H1 (cell line): ENCODE data around the gene GMIP. TPM values are rescaled to one million over a fixed set of nuclear protein-coding genes. Genes with fewer than 3 reads are reported as not detected.

Experiments
- CTCF ChIA-PET: fragments of 300-600 bp; sonication (Branson Sonifier 250); formaldehyde crosslinking; loops from one replicate; lab custom pipeline; 2021; ENCODE audit not compliant: partially characterized antibody; lab: Charles Lee
- POLR2A ChIA-PET: fragments of 300-600 bp; sonication (Branson Sonifier 250); formaldehyde crosslinking; loops from one replicate; lab custom pipeline; 2021; ENCODE audit warnings: inconsistent platforms; ENCODE audit not compliant: partially characterized antibody; lab: Charles Lee
- DNase-seq, 2 experiments: peaks; one replicate each; pipeline versions ENCODE4 v3.0.0 to v3.0.0-alpha.2; 2010 to 2022; ENCODE audit warnings: low spot score in 2 of 2, low read depth in 1 of 2, mixed read lengths in 1 of 2
- FAIRE-seq: peaks from 2 replicates; lab custom pipeline; 2011; peaks lifted over from hg19 to GRCh38; lab: Jason Lieb, UNC
- H2AFZ ChIP-seq: 2 replicates; pipeline ENCODE4 v1.8.1; 2012; ENCODE audit warnings: low read length, inconsistent platforms
- H2AK5ac ChIP-seq: 2 replicates; pipeline ENCODE4 v1.6.1; 2013; ENCODE audit warnings: low read depth, low read length
- H2BK120ac ChIP-seq: replicated peaks from 2 replicates; pipeline ENCODE3; 2013; ENCODE audit warnings: low read depth, low read length, inconsistent platforms
- H2BK12ac ChIP-seq: 2 replicates; pipeline ENCODE4 v1.6.1; 2013; ENCODE audit warnings: low read depth, low read length
- H2BK15ac ChIP-seq: 2 replicates; pipeline ENCODE4 v1.6.1; 2013; ENCODE audit warnings: low read length
- H2BK20ac ChIP-seq: 2 replicates; pipeline ENCODE4 v1.6.1; 2013; ENCODE audit warnings: low read length
- H2BK5ac ChIP-seq: 2 replicates; pipeline ENCODE4 v1.6.1; 2013; ENCODE audit warnings: low read depth, low read length
- H3K14ac ChIP-seq: 2 replicates; pipeline ENCODE4 v1.6.1; 2013; ENCODE audit warnings: inconsistent platforms; ENCODE audit not compliant: insufficient read length
- H3K18ac ChIP-seq: 2 replicates; pipeline ENCODE4 v1.6.1; 2013; ENCODE audit warnings: low read length; ENCODE audit errors: extremely low read depth
- H3K23ac ChIP-seq: 2 replicates; pipeline ENCODE4 v1.6.1; 2013; ENCODE audit warnings: inconsistent platforms; ENCODE audit not compliant: insufficient read length
- H3K23me2 ChIP-seq: 2 replicates; pipeline ENCODE4 v1.6.1; 2013; ENCODE audit warnings: low read depth, low read length
- H3K27ac ChIP-seq: 2 replicates; pipeline ENCODE4 v1.6.1; 2011; ENCODE audit warnings: low read depth, low read length, inconsistent platforms
- H3K27me3 ChIP-seq, 4 experiments: replicated peaks in 1 of 4; 1 replicate in 1 of 4; 2 replicates in 3 of 4; pipeline versions ENCODE4 v1.6.1 to v1.8.1; 2011 to 2013; ENCODE audit warnings: low read length in 3 of 4, mild to moderate bottlenecking in 3 of 4, inconsistent platforms in 2 of 4, mixed read lengths in 2 of 4, moderate library complexity in 1 of 4; ENCODE audit not compliant: control insufficient read depth in 3 of 4, insufficient read depth in 3 of 4; ENCODE audit errors: extremely low read depth in 1 of 4
- H3K36me3 ChIP-seq, 4 experiments: 2 replicates each; pipeline versions ENCODE4 v1.6.1 to v1.8.1; 2011 to 2013; ENCODE audit warnings: mild to moderate bottlenecking in 4 of 4, low read length in 3 of 4, moderate library complexity in 2 of 4, control low read depth in 1 of 4, inconsistent platforms in 1 of 4; ENCODE audit not compliant: insufficient read depth in 4 of 4, control insufficient read depth in 2 of 4
- H3K4ac ChIP-seq: replicated peaks from 2 replicates; pipeline ENCODE3; 2013; ENCODE audit warnings: low read length, low read depth, mixed read lengths, inconsistent platforms; ENCODE audit not compliant: insufficient read length
- H3K4me1 ChIP-seq, 4 experiments: replicated peaks in 1 of 4; 1 replicate in 1 of 4; 2 replicates in 3 of 4; pipeline versions ENCODE4 v1.6.1 to v1.8.1; 2011 to 2013; ENCODE audit warnings: low read length in 3 of 4, inconsistent platforms in 2 of 4, mixed read lengths in 1 of 4; ENCODE audit not compliant: insufficient read depth in 4 of 4, control insufficient read depth in 3 of 4
- H3K4me2 ChIP-seq, 2 experiments: 2 replicates each; pipeline versions ENCODE4 v1.6.1 to v1.8.1; 2011 to 2013; ENCODE audit warnings: low read depth in 2 of 2, low read length in 2 of 2, control low read depth in 1 of 2, inconsistent platforms in 1 of 2, mild to moderate bottlenecking in 1 of 2; ENCODE audit not compliant: insufficient read depth in 1 of 2
- H3K4me3 ChIP-seq, 4 experiments: fragments of 200-600, 300-600 bp in 1 of 4; sonication (generic), shearing (Covaris generic), sonication (Bioruptor Twin) in 1 of 4; 2 replicates each; pipeline versions ENCODE4 v1.5.1 to v1.8.1; 2011 to 2016; ENCODE audit warnings: low read length in 4 of 4, low read depth in 3 of 4, control low read depth in 2 of 4, inconsistent platforms in 2 of 4, mild to moderate bottlenecking in 2 of 4, mixed read lengths in 1 of 4, moderate library complexity in 1 of 4; ENCODE audit not compliant: insufficient read depth in 2 of 4; ENCODE audit errors: extremely low read depth in 1 of 4
- H3K56ac ChIP-seq: replicated peaks from 2 replicates; pipeline ENCODE3; 2013; ENCODE audit warnings: low read depth, mild to moderate bottlenecking, mixed read lengths, low read length, inconsistent platforms; ENCODE audit not compliant: insufficient read length
- H3K79me1 ChIP-seq: 2 replicates; pipeline ENCODE4 v1.6.1; 2013; ENCODE audit warnings: low read depth, low read length, control low read depth
- H3K79me2 ChIP-seq, 2 experiments: 2 replicates each; pipeline versions ENCODE4 v1.6.1 to v1.8.1; 2012 to 2013; ENCODE audit warnings: low read length in 2 of 2, mild to moderate bottlenecking in 2 of 2, inconsistent platforms in 1 of 2; ENCODE audit not compliant: insufficient read depth in 2 of 2, control insufficient read depth in 1 of 2
- H3K9ac ChIP-seq, 4 experiments: replicated peaks in 1 of 4; 1 replicate in 1 of 4; 2 replicates in 3 of 4; pipeline versions ENCODE4 v1.6.1 to v1.8.1; 2011 to 2013; ENCODE audit warnings: low read depth in 3 of 4, low read length in 3 of 4, control low read depth in 2 of 4, mild to moderate bottlenecking in 2 of 4, moderate library complexity in 2 of 4, inconsistent platforms in 1 of 4; ENCODE audit errors: extremely low read depth in 1 of 4
- H3K9me3 ChIP-seq, 2 experiments: 2 replicates each; pipeline versions ENCODE4 v1.6.1 to v1.8.1; 2012 to 2013; ENCODE audit warnings: mild to moderate bottlenecking in 2 of 2, moderate library complexity in 2 of 2, control low read depth in 1 of 2, inconsistent platforms in 1 of 2, low read depth in 1 of 2, low read length in 1 of 2, mixed read lengths in 1 of 2; ENCODE audit not compliant: insufficient read depth in 2 of 2
- H4K20me1 ChIP-seq, 2 experiments: replicated peaks in 1 of 2; 2 replicates each; pipeline versions ENCODE3 to v1.8.1; 2011 to 2013; ENCODE audit warnings: inconsistent platforms in 2 of 2, low read length in 2 of 2, mild to moderate bottlenecking in 1 of 2; ENCODE audit not compliant: insufficient read depth in 2 of 2, control insufficient read depth in 1 of 2
- H4K5ac ChIP-seq: 2 replicates; pipeline ENCODE4 v1.6.1; 2013; ENCODE audit warnings: low read length, low read depth, mixed read lengths, inconsistent platforms; ENCODE audit not compliant: insufficient read length
- H4K8ac ChIP-seq: 2 replicates; pipeline ENCODE4 v1.8.0; 2013; ENCODE audit warnings: mild to moderate bottlenecking, moderate library complexity, low read length, inconsistent platforms; ENCODE audit not compliant: insufficient read depth; ENCODE audit errors: extremely low read depth
- H4K91ac ChIP-seq: replicated peaks from 2 replicates; pipeline ENCODE3; 2013; ENCODE audit warnings: low read length, mixed read lengths, inconsistent platforms; ENCODE audit not compliant: insufficient read length
- CBX5 ChIP-seq: fragments of 300-800, 300-1000 bp; sonication (generic); IDR thresholded peaks from 2 replicates; pipeline ENCODE4 v1.7.1; 2016; ENCODE audit warnings: antibody characterized with exemption, low read length, low read depth
- POLR2AphosphoS5 ChIP-seq: IDR thresholded peaks from 2 replicates; pipeline ENCODE4 v1.6.1; 2011; ENCODE audit warnings: low read depth, low read length
- TAF1 ChIP-seq: IDR thresholded peaks from 2 replicates; pipeline ENCODE4 v1.6.1; 2011; ENCODE audit warnings: mild to moderate bottlenecking, low read depth, low read length
- WGBS, 2 experiments: shearing (Covaris generic) in 1 of 2; methylation state at CpG; one replicate each; pipeline versions ENCODE4 v1.1.6 to v1.1.7; 2013 to 2015; ENCODE audit warnings: low lambda C conversion rate in 2 of 2, mixed read lengths in 2 of 2, inconsistent platforms in 1 of 2, low coverage in 1 of 2, missing lambda C conversion rate in 1 of 2; ENCODE audit not compliant: insufficient replicate concordance in 2 of 2, insufficient coverage in 1 of 2, insufficient read length in 1 of 2; ENCODE audit errors: extremely low coverage in 1 of 2, missing lambda C conversion rate in 1 of 2; 5-methylcytosine and 5-hydroxymethylcytosine counted together
- polyA plus RNA-seq, 7 experiments: library from polyadenylated mRNA; depleted of rRNA in 3 of 7; stranded (reverse) in 5 of 7; unstranded in 2 of 7; fragments of >200 nt in 5 of 7; fragments of 200-250 nt in 2 of 7; gene quantifications; 1 replicate in 5 of 7; 2 replicates in 1 of 7; 4 replicates in 1 of 7; pipeline versions ENCODE4 v1.2.1 to v1.2.3, GENCODE V29; 2011 to 2013; ENCODE audit warnings: missing spikeins in 2 of 7, mixed read lengths in 2 of 7
- total RNA-seq: library from RNA; stranded (reverse); fragmentation: NEBNext Ultra II Directional; extraction: Animal tissue kit (Norgen Biotek cat#: 25700); gene quantifications from 2 replicates; pipeline ENCODE4 v1.2.1, GENCODE V29; 2021

GMIP gene
- total and polyA plus RNA-seq, 2 of the 8 experiments (the other 6 are each of a cell fraction or from before 2014, with no cell fraction given): 5.7 to 18.1 TPM

GRCh38 chr19:19662344-19662743, 18.9 kb upstream of the GMIP start:
- CTCF ChIA-PET: interaction anchor here (1.0 to 2.4 kb wide), 2 partner anchors 10 to 110 kb away, joined by 3 to 9 read pairs; no protein-coding TSS in a partner anchor
- H2AK5ac ChIP-seq: no peak overlapping the region
- peaks cover 3 to 12% (median 6%) of the 10 kb centered on the region in 4 experiments; a peak in 5 of 7 replicates for H3K4me1 ChIP-seq
- H4K20me1 ChIP-seq: peaks cover 6 to 18% of the 10 kb centered on the region in 2 experiments
- peak overlapping the region; percentile 77 to 97 (median 90); a peak in 7 of 8 replicates for H3K4me3 ChIP-seq
- H3K79me1 ChIP-seq: peaks cover 16% of the 10 kb centered on the region
- H3K23ac ChIP-seq: no peak overlapping the region
- FAIRE-seq (no peak), DNase-seq (peak in 1 of 2 experiments; percentile 34)
- TF ChIP-seq POLR2AphosphoS5 (no peak), CBX5 (no peak), TAF1 (no peak)
- H4K8ac ChIP-seq: no peak overlapping the region
- no peak overlapping the region for H3K14ac ChIP-seq
- H2BK12ac ChIP-seq: no peak overlapping the region
- no peak overlapping the region for H2BK5ac ChIP-seq
- WGBS, 2 experiments: 95% methylated on average over 8 of the region's 8 CpGs; no CpG with 5 or more reads in 1 of the 2 experiments
- no peaks in the 10 kb centered on the region for H3K9me3 ChIP-seq
- peaks cover 21 to 30% of the 10 kb centered on the region in 2 experiments for H3K79me2 ChIP-seq
- H3K23me2 ChIP-seq: no peaks in the 10 kb centered on the region
- H3K18ac ChIP-seq: no peak overlapping the region
- H2AFZ ChIP-seq: no peak overlapping the region
- H3K27ac ChIP-seq: no peak overlapping the region
- POLR2A ChIA-PET: interaction anchor here (0.6 to 2.4 kb wide), 11 partner anchors 10 to 295 kb away, joined by 3 to 20 read pairs (median 3); partner anchors contain the start of genes GMIP, ZNF506 and ZNF93
- H4K91ac ChIP-seq: no peak overlapping the region
- H4K5ac ChIP-seq: no peak overlapping the region
- no peak overlapping the region for H2BK15ac ChIP-seq
- peaks cover 11 to 25% (median 16%) of the 10 kb centered on the region in 4 experiments for H3K36me3 ChIP-seq
- H3K9ac ChIP-seq: peak overlapping the region in 1 of 4 experiments; percentile 93; a peak in 2 of 7 replicates
- H3K56ac ChIP-seq: no peak overlapping the region
- H3K4ac ChIP-seq: no peak overlapping the region
- H3K27me3 ChIP-seq: no peaks in the 10 kb centered on the region
- no peak overlapping the region for H2BK120ac ChIP-seq
- H2BK20ac ChIP-seq: no peak overlapping the region
- peak overlapping the region; percentile 72 to 95 for H3K4me2 ChIP-seq
